HG02973 (cell line): ENCODE measurements around the gene SPTAN1.
"Not testable (repeated sequence)": the region's sequence is repeated elsewhere in the genome, so short reads cannot be mapped to it uniquely, and the experiment has no call there.

Experiments used
- ATAC-seq: cut with Tn5 transposase; IDR thresholded peaks from one replicate; pipeline ENCODE4 v1.9.1; 2021; ENCODE audit warnings: moderate library complexity; ENCODE audit not compliant: unreplicated experiment

The SPTAN1 gene

DNA sequence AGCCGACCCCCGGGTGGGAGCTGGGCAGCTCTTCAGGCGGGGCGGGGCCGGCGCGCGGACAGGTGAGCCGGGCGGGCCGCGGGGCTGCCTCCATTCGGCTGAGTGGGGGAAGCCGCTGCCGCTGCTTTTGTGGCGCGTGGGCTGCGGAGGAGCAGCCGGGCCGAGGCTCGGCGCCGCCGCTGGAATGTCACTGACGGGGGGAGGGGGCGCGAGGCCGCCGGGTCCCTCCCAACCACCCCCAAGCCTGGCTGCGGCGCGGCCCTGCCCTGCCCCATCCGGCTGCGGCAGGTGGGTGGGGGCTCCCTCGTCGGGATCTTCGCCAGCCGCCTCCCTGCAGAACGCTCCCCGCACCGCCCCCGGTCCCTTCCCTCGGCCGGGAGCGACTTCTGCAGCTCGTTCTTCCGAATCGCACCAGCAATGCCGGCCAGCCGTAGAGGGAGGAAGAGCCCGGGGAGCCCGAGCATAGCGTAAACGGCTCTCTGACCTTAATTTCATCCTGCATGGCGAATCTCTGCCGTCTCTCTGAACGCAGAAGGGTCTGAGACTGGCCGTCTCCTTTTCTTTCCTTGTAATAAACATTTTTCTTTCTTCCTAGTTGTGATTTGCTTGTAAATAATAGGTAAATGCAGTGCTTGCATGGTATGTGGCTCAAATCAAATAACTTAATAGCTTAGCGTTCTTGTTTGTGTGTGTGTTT lies 505 bp downstream of the SPTAN1 start:
- ATAC-seq: peak; percentile 32

DNA sequence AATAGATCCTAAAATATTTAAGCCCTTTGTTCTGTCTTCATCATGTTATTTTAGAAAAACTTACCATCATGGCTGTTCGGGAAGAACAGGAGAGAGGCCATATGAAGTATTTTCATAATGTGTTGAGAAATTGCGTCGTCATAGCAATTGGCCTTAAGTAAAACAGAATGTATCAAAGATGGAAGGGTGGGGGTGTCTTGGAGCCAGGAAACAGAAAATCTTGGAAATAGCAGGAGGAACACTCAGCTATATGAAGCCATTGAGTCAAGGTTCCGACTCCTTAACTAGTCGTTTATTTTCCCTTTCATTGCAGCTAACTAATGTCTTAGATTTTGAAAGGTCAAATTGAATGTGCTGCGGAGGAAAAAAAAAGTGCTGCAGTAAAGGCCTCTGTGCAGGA lies 1.3 kb downstream of the SPTAN1 start:
- ATAC-seq: no peak

DNA sequence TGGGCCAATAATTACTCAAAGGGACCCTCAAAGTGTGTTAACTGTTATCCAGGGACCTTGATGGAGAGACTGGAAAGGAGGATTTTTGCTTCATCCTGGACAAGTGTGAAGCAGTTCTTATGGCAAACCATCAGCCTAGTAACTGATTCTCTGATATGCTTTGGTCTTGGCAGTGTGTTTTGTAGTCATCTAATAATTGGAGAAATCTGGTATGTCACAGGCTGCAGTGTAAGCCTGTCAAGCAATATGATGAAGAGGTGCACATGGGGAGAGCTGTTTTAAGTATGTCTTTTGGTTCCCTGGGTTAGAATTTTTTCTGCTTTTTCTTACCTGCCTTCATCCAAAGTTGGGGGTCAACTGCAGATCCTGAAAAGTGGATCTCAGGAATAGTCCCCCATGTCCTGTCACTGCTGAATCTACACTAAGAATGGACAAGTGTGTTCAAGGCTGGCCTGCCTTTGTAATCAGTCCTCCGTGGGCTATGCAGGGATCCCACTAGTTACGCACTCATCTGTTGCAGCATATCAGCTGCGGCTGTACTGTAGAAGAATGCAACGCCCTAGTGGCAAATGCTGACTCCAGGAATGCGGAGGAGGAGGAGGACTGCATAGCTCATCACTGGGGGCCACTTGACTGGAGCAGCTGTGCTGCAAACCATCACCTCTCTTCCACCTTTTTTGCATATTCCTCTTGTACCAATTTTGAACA lies 1.9 kb downstream of the SPTAN1 start:
- ATAC-seq: no peak

DNA sequence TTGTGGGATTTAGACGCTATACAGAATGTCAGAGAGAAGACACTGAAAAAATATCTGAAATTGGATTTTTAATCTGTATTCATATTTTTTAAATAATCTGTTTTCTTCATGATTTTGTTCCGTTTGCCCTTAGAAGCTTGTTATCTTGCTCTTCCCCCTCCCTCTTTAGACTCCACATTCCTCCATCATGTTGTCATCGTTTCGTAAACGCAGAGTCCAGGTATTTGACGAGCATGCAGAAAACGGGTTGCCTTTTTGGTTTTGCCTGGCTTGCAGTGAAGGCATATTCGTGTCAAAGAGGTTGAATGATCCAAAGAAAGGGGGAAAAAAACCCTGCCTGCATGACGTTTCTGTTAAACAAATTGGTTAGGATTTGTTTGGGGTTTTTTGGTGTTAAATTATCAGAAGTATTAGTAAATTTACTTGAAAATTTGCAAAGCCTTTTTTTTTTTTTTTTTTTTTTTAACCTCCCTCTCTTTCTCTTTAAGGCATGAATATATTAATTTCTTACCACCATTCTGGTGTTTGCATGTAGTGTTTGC lies 2.9 kb downstream of the SPTAN1 start:
- ATAC-seq: no peak

DNA sequence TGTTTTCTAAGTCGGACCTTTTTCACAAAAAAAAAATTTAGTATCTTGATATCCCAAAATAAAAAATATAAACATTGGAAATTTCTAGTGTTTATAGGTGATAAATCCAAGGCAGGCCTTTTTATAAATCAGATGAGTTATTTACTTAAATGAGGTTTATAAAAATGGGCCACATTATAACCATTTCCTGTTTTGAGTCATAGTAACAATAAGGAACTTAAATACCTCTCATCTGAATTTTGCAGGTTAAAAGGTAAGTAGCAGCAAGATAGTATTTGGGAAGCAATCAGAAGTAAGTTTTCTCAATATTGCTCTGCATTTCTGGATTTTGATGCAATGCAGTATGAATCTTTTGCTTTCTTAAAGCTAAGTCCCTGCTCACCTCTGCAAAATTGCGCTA lies 3.9 kb downstream of the SPTAN1 start:
- no peak for ATAC-seq

DNA sequence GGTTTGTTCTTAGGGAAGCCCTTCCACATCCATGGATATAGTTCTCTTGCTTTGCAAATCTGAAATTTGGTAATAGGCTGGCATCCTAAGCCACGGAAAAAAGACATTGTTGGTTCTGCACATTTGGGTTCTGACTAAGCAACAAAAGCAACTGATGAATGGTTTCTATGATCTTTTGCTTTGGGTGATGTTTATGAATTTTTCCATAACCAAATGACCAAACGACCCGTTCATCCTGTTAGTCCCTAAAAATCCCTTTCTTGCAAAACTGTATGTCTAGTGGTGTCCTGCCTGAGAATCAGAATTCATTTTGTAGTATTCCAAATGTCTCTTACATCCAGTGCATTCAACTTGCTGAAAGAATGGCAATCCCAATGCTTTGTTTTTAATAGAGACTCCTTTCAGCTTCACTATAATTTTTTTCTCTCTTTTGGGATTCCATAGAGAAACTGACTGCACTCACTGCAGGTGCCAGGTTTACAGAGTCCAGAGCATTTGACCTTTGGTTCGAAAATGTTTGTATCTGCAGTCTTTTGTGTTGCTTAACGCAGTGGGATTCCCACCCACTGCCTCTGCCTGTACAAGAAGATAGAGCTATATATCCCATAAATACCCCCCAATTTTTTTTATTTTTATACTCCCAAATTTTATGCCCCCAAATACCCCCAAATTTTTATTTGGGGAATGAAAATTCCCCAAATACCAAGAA lies 4.7 kb downstream of the SPTAN1 start:
- no peak for ATAC-seq

DNA sequence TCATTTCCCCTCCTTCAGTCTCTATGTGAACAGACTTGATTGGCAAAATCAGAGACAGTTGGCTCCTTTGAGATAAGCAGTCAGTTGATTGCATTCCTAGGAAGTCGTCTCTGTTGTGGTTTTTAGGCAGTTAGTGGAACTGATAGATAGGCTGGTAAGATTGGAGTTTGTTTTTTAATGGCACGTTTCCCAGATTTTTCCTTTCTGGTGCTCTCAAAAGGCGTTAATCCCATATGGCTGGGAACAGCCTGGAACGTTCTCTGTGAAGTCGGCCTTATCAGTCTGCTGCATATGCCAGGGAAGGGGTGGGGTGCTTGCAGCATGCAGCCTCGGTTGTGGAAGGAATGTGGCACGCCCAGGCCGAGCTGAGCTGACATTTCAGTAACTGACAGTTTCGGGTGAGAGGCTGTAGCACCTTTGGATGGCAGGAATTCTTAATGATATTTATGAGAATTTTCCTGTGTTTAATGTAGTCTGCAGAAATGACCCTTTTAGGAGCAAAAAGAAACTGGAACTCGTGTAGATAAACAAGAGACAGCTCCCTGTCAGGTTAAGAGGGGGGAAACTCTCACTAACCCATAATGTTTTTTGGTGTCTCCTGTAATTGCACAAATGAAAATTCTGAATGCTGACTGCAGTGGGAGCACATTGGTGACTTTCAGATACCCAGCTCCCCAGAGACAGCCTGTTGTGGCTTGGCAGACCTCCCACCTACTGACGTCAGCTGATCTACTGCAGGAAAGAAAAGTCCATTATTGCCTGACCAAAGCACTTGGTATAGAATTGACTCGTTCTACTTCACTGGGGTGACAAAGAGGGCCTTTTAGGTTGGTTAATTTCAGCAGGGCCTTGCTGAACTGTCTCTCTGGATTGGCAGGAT lies 6.3 kb downstream of the SPTAN1 start:
- ATAC-seq: peak; percentile 53

DNA sequence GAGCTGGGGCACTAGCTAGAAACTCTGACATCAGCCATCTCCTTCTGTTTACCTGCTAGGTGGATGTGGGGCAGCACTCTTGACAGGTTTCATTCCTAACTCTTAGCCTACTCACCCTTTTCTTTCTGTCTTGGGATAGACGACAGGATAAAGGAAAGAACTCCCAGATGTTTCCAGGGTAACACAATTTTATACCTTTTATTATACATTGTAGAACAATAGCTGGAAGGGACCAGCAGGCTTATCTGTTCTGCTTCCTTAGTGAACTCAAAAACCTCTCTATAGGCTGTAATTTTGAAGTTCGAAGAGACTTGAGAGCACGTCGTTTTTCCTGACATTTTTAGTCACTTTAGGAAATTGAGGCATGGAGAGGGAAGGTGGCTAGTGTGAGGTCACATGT lies 13.2 kb downstream of the SPTAN1 start:
- no peak for ATAC-seq

DNA sequence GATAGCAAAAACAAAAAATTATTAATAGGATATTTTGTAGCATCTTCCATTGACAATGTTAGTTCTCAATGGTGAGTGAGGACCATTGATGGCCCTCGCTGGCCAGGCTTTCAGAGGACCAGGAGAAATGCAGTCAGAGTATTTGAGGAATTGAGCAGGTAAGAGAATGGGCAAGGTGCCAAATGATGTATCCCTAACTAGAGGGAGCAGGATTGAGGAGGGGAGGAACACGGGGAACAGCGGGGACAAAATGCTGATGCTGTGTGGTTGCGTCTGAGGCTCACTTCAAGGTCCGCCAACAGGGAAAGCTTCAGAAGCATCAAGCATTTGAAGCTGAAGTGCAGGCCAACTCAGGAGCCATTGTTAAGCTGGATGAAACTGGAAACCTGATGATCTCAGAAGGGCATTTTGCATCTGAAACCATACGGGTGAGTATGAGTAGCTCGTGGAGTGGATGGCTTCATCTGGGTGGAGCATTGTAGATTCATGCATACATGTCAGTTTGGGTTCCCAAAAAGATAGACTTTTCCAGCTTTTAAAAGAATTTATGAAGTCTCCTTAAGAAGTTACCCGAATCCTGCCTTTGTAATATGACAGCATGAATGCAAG lies 16.2 kb downstream of the SPTAN1 start:
- ATAC-seq: no peak

DNA sequence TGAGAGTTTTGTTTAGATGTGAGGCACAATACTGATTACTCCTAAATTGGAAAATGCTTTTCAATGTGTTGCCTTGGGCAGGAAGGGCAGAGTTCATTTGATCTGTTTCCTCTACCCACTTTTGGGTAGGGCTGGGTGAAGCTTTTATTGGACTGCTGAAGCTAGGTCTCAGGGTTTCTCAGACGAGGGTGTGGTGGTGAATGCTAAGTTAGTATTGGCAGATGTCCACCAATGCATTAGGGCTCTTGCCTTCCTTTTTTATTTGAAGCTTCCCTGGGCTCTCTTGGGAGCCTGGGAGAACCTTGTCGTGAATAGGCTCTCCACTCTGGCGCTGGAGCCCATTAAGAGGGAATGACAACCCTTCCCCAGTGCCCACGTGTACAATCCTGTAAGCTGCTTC lies 23.1 kb downstream of the SPTAN1 start:
- no peak for ATAC-seq

DNA sequence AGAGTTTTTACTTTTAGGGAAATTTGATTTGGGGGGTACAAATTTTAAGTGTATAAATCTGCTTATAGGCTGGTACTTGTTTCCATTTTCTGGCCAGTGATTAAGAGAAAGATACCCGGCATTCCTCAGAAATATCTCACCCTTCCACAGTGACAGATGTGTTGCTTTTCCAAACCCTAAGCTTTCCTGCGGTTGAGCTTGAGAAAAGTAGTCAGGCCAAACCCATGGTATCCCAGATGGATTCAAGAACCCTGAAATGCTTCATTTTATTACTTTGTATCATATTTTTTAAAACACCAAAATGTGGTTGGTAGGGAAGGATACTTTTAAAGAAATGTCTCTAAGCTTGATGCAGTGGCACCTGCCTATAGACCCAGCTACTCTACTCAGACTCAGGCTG lies 23.5 kb downstream of the SPTAN1 start:
- no peak for ATAC-seq

DNA sequence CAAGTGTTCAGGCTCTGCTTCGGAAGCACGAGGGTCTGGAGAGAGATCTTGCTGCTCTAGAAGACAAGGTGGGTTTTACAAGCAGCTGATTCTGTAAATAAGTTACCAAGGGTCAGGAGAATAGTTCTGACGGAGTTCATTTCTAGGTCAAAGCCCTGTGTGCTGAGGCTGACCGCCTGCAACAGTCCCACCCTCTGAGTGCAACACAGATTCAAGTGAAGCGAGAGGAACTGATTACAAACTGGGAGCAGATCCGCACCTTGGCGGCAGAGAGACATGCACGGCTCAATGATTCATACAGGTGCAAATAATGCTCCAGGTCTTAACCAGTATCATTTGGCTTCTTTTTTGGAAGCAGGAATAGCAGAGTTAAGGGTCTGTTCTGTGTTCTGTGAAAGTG lies 24.8 kb downstream of the SPTAN1 start:
- ATAC-seq: no peak

DNA sequence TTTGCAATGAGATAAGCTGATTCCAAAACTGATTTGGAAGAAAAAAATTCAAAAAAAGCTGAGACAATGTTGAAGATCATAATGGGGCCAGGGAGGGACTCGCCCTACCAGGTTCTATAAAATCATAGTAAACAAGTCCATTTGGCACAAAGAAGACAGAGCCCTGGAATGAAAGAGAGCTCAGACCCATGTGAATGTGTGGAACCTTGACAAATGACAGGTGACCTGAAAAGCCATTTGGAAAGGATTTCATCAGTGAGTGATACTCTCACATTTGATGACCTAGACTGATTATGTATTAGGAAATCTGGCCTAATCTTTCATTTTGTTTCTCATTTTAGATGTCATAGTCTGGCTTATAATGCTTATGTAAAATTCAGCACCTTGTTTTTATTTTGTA lies 26.8 kb downstream of the SPTAN1 start:
- ATAC-seq: no peak

DNA sequence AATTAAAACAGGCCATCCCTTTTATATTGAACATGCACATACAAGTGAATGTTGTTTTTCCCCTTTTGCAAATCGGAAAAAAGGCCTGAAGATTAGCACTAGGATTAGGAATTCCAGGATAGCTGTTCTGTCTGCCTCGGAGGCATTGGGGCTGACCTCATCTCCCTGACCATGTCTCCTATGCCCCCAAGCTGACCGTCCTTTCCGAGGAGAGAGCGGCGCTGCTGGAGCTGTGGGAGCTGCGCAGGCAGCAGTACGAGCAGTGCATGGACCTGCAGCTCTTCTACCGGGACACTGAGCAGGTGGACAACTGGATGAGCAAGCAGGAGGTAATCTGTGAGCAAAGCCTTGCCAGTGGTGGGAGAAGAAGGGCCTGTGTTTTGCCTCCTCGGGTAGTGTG lies 28.3 kb downstream of the SPTAN1 start:
- ATAC-seq: no peak

DNA sequence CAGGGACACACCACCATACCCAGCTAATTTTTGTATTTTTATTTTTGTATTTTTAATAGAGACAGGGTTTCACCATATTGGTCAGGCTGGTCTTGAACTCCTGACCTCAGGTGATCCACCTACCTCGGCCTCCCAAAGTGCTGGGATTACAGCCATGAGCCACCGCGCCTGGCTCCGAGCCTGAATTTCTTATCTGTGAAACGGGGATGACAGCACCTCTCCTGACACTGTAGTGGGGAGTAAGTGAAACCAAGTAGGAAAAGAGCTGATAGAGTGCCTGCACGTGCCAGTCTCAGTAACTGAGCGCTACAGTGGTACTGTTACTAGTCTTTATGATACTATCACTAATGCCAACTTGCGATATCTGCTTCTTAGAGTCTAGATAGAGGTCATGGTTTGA lies 32.8 kb downstream of the SPTAN1 start:
- ATAC-seq: not testable (repeated sequence)

DNA sequence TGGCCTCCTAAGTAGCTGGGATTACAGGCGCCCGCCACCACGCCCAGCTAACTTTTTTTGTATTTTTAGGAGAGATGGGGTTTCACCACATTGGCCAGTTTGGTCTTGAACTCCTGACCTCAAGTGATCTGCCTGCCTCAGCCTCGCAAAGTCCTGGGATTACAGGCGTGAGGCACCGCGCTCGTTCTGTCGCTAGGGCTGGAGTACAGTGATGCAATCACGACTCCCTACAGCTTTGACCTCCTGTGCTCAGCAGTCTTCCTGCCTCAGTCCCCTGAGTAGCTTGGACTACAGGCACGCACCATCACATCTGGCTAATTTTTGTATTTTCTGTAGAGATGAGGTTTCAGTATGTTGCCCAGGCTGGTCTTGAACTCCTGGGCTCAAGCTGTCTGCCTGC lies 34.5 kb downstream of the SPTAN1 start:
- ATAC-seq: not testable (repeated sequence)

DNA sequence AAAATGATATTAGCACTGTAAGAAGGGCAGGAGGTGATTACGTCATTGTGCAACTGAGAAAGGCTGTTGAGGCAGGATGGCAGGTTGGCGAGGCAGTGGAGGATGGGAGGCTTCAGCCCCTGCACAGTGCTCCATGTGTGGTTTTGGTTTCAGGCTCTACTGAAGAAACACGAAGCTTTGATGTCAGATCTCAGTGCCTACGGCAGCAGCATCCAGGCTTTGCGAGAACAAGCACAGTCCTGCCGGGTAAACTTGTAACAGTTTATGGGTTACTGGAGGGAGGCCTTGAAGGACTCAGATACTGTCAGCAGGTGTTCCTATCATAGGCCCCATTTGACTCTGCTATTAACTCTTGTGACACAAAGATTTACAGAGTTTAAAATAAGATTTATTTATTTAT lies 35.1 kb downstream of the SPTAN1 start:
- no peak for ATAC-seq

DNA sequence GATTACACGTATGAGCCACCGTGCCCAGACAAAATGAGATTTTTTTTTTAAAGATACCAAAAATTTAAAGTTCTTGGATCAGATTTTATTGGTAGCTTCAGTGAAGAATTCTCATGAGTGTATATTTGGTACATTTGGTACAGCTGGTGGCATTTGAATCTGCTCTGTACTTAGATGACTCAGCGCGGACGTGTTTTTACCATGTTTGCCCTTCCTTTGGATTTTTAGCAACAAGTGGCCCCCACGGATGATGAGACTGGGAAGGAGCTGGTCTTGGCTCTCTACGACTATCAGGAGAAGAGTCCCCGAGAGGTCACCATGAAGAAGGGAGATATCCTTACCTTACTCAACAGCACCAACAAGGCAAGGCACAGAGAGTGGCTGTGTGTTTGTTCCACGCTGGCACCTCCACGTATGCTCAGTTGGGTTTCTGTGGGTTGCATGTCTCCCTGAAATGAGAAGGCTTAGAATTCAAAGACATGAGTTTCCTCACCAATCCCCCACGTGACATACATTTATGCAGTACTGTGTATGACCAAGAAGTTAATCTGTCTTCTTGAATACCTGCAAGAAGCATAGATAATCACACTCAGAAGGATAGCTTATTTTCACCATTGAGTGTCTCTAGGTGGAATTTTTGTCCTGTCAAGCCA lies 36.3 kb downstream of the SPTAN1 start:
- no peak for ATAC-seq

DNA sequence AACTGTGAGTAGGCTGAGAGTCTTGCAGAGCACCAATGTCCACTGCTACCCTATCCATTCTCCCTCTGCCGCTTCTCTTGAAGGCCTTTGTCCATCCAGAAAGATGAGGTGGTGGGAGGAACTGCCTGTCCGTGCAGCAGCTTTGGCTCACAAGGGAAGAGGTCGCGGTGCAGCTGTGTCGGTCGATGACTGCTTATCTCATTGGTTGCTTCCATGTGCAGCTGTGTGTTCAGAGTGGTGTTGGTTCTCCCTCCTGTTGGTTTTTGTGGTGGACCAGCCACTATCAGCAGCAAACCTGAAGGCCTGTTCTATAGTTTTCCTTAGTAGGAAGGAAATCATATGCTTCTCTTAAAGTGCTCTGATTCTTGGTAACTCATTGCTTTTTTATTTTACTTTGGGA lies 40.7 kb downstream of the SPTAN1 start:
- no peak for ATAC-seq

DNA sequence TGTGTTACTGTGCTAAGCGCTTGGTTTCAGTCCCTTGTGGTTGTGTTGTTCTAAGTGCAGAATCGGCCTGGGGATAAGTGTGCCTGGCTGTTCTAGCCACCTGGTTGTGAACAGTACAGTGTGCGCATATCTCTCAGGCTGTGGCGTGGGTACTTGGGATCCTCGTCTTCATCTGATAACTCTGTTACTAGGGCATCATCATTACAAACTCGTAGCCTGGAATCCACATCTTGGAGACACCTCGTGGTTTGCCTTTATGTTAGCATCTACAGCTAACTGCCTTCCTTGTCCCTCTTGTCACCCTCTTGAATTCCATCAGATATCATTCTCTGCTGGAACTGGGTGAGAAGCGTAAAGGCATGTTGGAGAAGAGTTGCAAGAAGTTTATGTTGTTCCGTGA lies 41.5 kb downstream of the SPTAN1 start:
- no peak for ATAC-seq
